Mammary epithelial cell (primary cell): ENCODE measurements around the gene KLHL6.

ENCODE experiments used
- EZH2 ChIP-seq: IDR thresholded peaks from 2 replicates; pipeline ENCODE4 v1.6.1; 2012; ENCODE audit warnings: low read length, inconsistent platforms, borderline replicate concordance
- TF ChIP-seq, protein P1 (sequence below), 2 donors: IDR thresholded peaks in 1 of 2; conservative IDR thresholded peaks in 1 of 2; 2 replicates each; pipeline ENCODE4 v1.5.1; 2011 to 2012; ENCODE audit warnings: inconsistent platforms in 2 of 2, low read length in 2 of 2, mild to moderate bottlenecking in 2 of 2, control low read depth in 1 of 2, low read depth in 1 of 2; ENCODE audit not compliant: insufficient read depth in 1 of 2; ENCODE audit errors: extremely low read depth in 1 of 2

DNA sequence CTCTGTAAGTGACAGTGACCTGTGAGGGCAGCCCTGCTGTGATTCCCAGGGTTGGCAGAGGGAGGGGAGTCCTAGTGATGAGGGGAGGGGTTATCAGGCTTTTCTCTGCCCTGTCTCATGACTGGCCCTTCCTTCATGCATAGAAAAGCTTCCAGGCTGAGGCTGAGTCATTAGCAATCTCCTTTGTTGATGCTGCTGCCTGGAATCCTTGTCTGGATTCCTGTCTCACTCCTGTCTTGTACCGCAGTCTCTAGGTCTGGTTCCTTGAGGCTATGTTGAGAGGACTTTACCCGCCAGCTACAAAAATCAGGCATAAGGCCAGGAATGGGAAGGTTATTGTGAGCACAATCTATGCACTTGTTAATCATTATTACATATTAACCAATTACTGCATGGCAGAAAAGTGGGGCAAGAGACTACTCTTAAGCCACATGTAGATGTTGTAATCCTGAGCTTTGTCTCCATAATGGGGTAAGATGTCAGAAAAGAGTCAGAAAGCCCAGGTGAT, 7.2 kb downstream of the KLHL6 start:
- no peak for TF ChIP-seq EZH2
- TF ChIP-seq, protein P1, sequence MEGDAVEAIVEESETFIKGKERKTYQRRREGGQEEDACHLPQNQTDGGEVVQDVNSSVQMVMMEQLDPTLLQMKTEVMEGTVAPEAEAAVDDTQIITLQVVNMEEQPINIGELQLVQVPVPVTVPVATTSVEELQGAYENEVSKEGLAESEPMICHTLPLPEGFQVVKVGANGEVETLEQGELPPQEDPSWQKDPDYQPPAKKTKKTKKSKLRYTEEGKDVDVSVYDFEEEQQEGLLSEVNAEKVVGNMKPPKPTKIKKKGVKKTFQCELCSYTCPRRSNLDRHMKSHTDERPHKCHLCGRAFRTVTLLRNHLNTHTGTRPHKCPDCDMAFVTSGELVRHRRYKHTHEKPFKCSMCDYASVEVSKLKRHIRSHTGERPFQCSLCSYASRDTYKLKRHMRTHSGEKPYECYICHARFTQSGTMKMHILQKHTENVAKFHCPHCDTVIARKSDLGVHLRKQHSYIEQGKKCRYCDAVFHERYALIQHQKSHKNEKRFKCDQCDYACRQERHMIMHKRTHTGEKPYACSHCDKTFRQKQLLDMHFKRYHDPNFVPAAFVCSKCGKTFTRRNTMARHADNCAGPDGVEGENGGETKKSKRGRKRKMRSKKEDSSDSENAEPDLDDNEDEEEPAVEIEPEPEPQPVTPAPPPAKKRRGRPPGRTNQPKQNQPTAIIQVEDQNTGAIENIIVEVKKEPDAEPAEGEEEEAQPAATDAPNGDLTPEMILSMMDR (conservative IDR thresholded peaks at IDR 0.05 in 1 of 2, IDR thresholded peaks at IDR 0.05 in 1 of 2; ENCODE audit: extremely low read depth in 1 of 2, insufficient read depth in 1 of 2, low read depth in 1 of 2, low read length in 2 of 2): no peak
